GM12891 (cell line): ENCODE results near the gene RNF17.
"Not testable (repeated sequence)": the region's sequence is repeated elsewhere in the genome, so short reads cannot be mapped to it uniquely, and the experiment has no call there.

Experiments
- DNase-seq: peaks from one replicate; pipeline ENCODE4 v3.0.0; 2011; ENCODE audit warnings: low spot score; ENCODE audit not compliant: insufficient read length
- FAIRE-seq: peaks from 2 replicates; lab custom pipeline; 2011; peaks lifted over from hg19 to GRCh38; lab: Jason Lieb, UNC
- PAX5 ChIP-seq: IDR thresholded peaks from 2 replicates; pipeline ENCODE4 v1.6.1; 2011; ENCODE audit warnings: low read length, moderate library complexity, mild to moderate bottlenecking; ENCODE audit not compliant: insufficient read depth, severe bottlenecking
- POLR2A ChIP-seq: IDR thresholded peaks from 2 replicates; pipeline ENCODE4 v1.6.1; 2011; ENCODE audit warnings: low read depth, low read length, control low read depth
- POLR2AphosphoS5 ChIP-seq: IDR thresholded peaks from 2 replicates; pipeline ENCODE4 v1.6.1; 2011; ENCODE audit warnings: low read depth, low read length, control low read depth
- POU2F2 ChIP-seq: IDR thresholded peaks from 2 replicates; pipeline ENCODE4 v1.6.1; 2011; ENCODE audit warnings: low read depth, mild to moderate bottlenecking, control low read depth, low read length, moderate library complexity
- SPI1 ChIP-seq: IDR thresholded peaks from 2 replicates; pipeline ENCODE4 v1.6.1; 2011; ENCODE audit warnings: low read depth, low read length, control low read depth
- TAF1 ChIP-seq: IDR thresholded peaks from 2 replicates; pipeline ENCODE4 v1.6.1; 2011; ENCODE audit warnings: low read depth, low read length, control low read depth

The RNF17 gene

DNA sequence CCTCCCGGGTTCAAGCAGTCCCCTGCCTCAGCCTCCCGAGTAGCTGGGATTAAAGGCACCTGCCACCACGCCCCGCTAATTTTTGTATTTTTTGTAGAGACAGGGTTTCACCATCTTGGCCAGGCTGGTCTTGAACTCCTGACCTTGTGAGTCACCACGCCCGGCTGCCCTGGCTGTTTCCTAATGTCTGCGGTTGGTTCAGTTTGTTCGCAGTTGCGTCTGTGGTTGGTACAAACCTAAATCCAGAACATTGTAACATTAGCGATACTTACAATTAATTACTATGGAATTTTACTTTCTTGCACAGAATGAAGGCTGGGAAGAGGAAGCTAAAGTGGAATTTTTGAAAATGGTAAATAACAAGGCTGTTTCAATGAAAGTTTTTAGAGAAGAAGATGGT, 38.1 kb downstream of the RNF17 start:
- TF ChIP-seq PAX5 (no peak), SPI1 (no peak), POLR2AphosphoS5 (no peak), TAF1 (no peak), POLR2A (no peak), POU2F2 (no peak)
- no peak for FAIRE-seq

DNA sequence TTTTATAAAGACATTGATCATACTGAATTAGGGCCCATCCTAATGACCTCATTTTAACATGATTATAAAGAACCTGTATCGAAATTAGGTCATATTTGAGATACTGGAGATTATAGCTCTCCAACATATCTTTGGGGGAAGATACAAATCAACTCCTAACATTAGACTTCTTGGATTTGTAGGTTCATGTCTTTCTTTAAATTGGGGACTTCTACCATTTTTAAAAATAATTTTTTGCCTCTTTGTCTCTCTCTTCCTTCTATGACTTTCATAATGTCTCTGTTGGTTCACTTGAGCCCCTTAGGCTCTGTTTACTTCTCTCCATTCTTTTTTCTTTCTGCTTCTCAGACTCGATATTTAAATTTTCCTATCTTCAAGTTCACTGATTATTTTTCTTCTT, 57.2 kb downstream of the RNF17 start:
- FAIRE-seq = no peak
- no peak for DNase-seq
- TF ChIP-seq POLR2A = no peak
- TF ChIP-seq POLR2AphosphoS5 = no peak
- TF ChIP-seq PAX5 = no peak
- TF ChIP-seq TAF1 = no peak
- no peak for TF ChIP-seq SPI1
- TF ChIP-seq POU2F2 = no peak

More for the DNA sequence above, 38.1 kb downstream of the RNF17 start:
- DNase-seq = no peak

DNA sequence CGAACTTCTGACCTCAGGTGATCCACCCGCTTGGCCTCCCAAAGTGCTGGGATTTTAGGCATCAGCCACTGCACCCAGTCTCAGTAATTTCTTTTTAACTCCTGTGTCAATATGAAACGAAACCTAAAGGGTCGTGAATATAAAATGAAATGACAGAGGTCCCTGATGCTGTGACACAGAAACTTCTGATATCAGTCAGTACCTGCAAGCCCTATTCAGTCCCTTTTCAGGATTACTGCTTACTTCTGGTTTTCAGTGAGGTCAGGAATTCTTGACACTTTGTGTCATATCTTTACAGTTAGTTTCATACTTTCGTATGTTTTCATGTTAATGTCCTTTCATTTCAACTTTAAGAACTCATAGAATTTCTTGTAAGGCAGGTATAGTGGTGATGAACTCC, 58.7 kb downstream of the RNF17 start:
- no peak for FAIRE-seq
- DNase-seq = no peak

DNA sequence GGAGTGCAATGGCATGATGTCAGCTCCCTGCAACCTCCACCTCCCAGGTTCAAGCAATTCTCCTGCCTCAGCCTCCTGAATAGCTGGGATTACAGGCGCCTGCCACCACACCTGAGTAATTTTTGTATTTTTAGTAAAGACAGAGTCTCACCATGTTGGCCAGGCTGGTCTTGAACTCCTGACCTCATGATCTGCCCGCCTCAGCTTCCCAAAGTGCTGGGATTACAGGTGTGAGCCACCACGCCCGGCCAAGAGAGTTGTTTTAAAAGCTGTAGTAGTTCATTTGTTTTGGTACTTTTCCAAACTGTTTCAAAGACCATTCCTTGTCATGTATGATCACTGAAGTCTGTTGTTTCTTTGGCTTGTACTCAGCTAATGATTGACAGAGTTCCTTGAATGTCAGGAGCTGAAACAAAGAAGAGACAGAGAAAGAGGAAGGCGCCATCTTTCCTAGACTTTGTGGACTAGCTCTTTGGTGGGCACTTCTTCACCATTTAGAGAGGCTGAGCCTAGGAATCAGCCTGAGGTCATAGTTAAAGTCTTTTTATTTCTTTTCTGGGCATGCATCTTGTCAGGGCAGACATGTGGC, 59.2 kb downstream of the RNF17 start:
- FAIRE-seq, DNase-seq: not testable (repeated sequence)

More for the DNA sequence above, 58.7 kb downstream of the RNF17 start:
- TF ChIP-seq TAF1 (no peak), SPI1 (no peak), POLR2AphosphoS5 (no peak), POU2F2 (no peak), POLR2A (no peak), PAX5 (no peak)

DNA sequence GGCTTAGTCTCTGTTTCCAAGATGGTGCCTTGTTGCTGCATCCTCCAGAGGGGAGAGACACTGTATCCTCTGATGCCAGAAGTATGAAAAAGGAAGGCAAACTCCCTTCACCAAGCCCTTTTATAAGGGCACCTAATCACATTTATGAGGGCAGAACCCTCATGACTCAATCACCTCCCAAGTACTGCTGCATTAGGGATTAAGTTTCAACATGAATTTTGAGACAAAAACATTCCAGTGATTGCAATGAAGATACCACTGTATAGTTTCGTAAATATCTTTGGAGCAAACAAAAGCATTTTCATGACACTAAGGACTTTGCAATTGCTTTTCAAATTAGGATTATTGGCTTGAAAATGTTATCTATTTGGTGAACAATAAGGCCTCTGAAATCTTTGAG, 63.8 kb downstream of the RNF17 start:
- DNase-seq = no peak
- FAIRE-seq = no peak
- no peak for TF ChIP-seq PAX5
- no peak for TF ChIP-seq TAF1
- TF ChIP-seq SPI1 = no peak
- no peak for TF ChIP-seq POU2F2
- no peak for TF ChIP-seq POLR2AphosphoS5
- no peak for TF ChIP-seq POLR2A

DNA sequence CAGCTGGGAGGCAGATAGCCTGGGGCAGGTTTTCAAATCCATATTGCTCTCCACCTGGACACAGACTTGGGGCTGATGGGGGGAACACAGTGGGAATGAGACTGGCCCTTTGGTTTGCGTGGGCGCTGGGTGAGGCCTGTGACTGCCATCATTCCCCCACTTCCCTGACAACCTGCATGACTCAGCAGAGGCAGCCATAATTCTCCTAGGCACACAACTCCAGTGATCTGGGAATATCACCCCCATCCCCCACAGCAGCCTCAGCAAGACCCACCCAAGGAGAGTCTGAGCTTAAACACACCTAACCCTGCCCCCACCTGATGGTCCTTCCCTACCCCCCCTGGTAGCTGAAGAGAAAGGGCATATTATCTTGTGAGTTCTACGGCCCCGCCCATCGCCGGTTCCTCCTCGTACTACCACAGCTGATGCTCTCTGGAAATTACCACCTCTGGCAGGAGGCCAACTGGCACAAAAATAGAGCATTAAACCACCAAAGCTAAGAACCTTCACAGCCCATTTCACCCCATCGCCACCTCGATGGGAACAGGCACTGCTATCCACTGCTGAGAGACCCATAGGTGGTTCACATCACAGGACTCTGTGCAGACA, 71.0 kb downstream of the RNF17 start:
- no peak for FAIRE-seq
- TF ChIP-seq TAF1 (no peak), POU2F2 (no peak), SPI1 (no peak), POLR2A (no peak)
- DNase-seq = no peak

DNA sequence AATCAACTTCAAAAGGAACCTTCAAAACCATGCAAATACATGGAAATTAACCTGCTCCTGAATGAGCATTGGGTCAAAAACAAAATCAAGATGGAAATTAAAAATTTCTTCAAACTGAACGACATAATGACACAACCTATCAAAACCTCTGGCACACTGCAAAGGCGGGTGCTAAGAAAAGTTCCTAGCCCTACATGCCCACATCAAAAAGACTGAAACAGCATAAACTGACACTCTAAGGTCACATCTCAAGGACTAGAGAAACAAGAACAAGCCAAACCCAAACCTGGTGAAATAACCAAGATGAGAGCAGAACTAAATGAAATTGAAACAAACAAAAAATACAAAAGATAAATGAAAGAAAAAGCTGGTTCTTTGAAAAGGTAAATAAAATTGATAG, 73.6 kb downstream of the RNF17 start:
- not testable (repeated sequence) for FAIRE-seq, DNase-seq

DNA sequence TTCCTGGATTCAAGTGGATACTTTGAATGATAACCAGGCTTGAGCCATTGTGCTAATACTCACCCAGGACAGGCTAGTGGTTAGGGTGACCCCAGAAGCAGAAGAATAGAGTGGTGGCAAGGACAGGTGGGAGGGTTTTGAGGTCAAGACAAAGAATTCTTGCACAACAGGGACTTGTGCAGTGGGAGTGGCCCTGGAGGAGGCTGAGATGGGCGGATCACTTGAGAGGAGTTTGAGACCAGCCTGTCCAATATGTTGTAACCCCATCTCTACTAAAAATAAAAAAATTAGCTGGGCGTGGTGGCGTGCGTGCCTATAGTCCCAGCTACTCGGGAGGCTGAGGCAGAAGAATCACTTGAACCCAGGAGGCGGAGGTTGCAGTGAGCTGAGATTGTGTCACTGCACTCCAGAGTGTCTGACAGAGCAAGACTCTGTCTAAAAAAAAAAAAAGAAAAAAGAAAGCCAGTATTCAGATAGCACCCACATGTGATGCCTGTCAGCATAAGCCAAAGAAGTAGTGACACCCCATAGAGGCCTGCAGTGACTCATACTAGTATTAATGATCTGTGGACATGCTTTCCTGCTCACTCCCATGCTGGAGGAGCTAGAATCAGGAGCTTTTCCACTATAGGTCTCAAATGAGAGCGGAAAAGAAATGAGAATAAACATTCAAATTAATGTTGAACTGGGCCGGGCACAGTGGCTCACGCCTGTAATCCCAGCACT, 78.7 kb downstream of the RNF17 start:
- TF ChIP-seq POLR2A = no peak
- no peak for TF ChIP-seq SPI1
- no peak for TF ChIP-seq POLR2AphosphoS5
- no peak for TF ChIP-seq PAX5
- no peak for TF ChIP-seq TAF1
- TF ChIP-seq POU2F2 = no peak
- FAIRE-seq (no peak), DNase-seq (no peak)

DNA sequence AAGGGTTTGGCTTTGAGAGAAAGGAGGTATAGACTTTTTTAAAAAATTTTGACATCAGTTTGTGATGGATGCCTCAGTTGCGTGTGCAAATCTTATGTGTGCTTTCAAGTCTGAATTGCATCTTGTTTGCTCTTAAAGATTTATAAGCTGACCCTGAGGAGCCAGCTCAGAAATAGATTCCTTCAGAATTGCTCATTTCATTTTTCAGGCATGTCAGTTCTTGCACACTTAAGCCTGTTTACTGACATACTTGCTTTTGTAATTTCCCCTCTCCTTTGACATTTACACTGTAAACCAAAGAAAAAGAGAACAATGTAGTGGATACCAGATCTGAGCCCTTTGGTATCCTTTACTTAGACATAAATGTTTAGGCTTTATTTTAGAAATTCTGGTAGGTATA, 87.6 kb downstream of the RNF17 start:
- FAIRE-seq (no peak), DNase-seq (no peak)
- TF ChIP-seq SPI1 (no peak), TAF1 (no peak)

DNA sequence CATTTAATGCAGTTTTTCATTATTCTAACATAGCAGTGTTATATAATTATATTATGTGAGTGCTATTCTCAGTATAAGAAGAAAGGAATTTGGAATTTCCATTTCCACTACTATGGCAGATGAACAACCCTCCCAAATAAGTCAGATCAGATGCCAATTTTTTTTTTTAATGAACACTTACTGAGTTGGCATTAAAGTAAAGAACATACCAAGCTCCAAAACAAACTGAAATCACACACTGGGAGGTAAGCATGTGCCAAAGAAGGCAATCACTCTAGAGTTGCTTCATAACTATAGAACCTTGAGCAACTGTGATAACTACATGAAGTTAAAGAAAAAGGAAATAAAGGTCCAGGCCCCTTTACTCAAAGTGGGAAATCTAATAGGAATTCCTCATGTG, 90.3 kb downstream of the RNF17 start:
- TF ChIP-seq TAF1 (no peak), SPI1 (no peak), POLR2AphosphoS5 (no peak), POLR2A (no peak), PAX5 (no peak), POU2F2 (no peak)
- no peak for DNase-seq
- no peak for FAIRE-seq

DNA sequence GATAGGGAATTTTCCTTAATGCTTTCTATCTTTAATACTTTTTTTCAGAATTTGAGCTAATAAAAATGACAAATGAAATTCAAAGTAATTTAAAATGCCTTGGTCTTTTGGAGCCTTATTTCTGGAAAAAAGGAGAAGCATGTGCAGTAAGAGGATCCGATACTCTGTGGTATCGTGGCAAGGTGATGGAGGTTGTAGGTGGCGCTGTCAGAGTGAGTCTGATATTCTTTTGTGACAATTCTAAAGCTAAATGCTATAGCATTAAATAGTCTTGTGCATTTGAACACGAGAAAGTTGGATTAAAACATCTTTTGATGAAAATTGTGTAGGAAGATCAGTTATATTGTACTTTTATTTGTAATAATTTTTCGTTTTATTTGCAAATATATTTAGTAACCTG, 95.0 kb downstream of the RNF17 start:
- TF ChIP-seq PAX5 (no peak), SPI1 (no peak), TAF1 (no peak), POLR2AphosphoS5 (no peak), POLR2A (no peak), POU2F2 (no peak)
- no peak for FAIRE-seq
- no peak for DNase-seq
